Activated CD8-positive, alpha-beta memory T cell treated with anti-CD3 and anti-CD28 coated beads, Interleukin-2, amount 50 U/mL, for 1 hour (primary cell): ENCODE results near the gene GNAO1.
A peak's percentile ranks its signal among the peaks of the same experiment; 100 is the strongest.

Experiments
- DNase-seq: peaks from one replicate; pipeline ENCODE4 v3.0.0-alpha.2; 2020; ENCODE audit errors: extremely low read depth

The GNAO1 gene

GRCh38 chr16:56241596-56241995 lies 50.3 kb downstream of the GNAO1 start:
- DNase-seq, result no peak

- no peak for DNase-seq
These were observed 51.5 kb downstream of the GNAO1 start for GRCh38 chr16:56242740-56243139.

GRCh38 chr16:56244612-56245011 lies 53.3 kb downstream of the GNAO1 start:
- no peak for DNase-seq

GRCh38 chr16:56245197-56245596 lies 53.9 kb downstream of the GNAO1 start:
- DNase-seq, result no peak

- no peak for DNase-seq
These were observed 54.9 kb downstream of the GNAO1 start for GRCh38 chr16:56246051-56246817.

- no peak for DNase-seq
These were observed 55.7 kb downstream of the GNAO1 start for GRCh38 chr16:56247018-56247417.

- no peak for DNase-seq
These were observed 56.5 kb downstream of the GNAO1 start for GRCh38 chr16:56247808-56248207.

- no peak for DNase-seq
These were observed 61.5 kb downstream of the GNAO1 start for GRCh38 chr16:56252835-56253234.

- no peak for DNase-seq
These were observed 64.6 kb downstream of the GNAO1 start for GRCh38 chr16:56255904-56256303.

GRCh38 chr16:56257239-56257638 lies 66.0 kb downstream of the GNAO1 start:
- no peak for DNase-seq

GRCh38 chr16:56257666-56258342 lies 66.5 kb downstream of the GNAO1 start:
- no peak for DNase-seq

- DNase-seq, result no peak
These were observed 67.5 kb downstream of the GNAO1 start for GRCh38 chr16:56258508-56259424.

GRCh38 chr16:56259425-56259779 lies 68.1 kb downstream of the GNAO1 start:
- DNase-seq, result no peak

- no peak for DNase-seq
These were observed 69.3 kb downstream of the GNAO1 start for GRCh38 chr16:56260378-56261160.

- no peak for DNase-seq
These were observed 70.4 kb downstream of the GNAO1 start for GRCh38 chr16:56261656-56262055.

- DNase-seq, result peak; percentile 10
These were observed 70.9 kb downstream of the GNAO1 start for GRCh38 chr16:56262148-56262547.

- DNase-seq, result no peak
These were observed 71.4 kb downstream of the GNAO1 start for GRCh38 chr16:56262551-56263245.

GRCh38 chr16:56263711-56264608 lies 72.7 kb downstream of the GNAO1 start:
- DNase-seq, result no peak

- DNase-seq, result no peak
These were observed 73.3 kb downstream of the GNAO1 start for GRCh38 chr16:56264609-56264972.

- no peak for DNase-seq
These were observed 73.9 kb downstream of the GNAO1 start for GRCh38 chr16:56265184-56265583.
